K562 (cell line): Measurements from ENCODE around the gene SPRR2E.

ENCODE experiments used
- ASH1L ChIP-seq: fragments of 450-650 bp; IDR thresholded peaks from 2 replicates; pipeline ENCODE4 v1.6.1; 2018; ENCODE audit warnings: borderline replicate concordance, mild to moderate bottlenecking, low read depth; ENCODE audit not compliant: partially characterized antibody
- EP300 ChIP-seq: IDR thresholded peaks from 2 replicates; pipeline ENCODE4 v1.6.1; 2012; ENCODE audit warnings: low read length, improper control_type of control experiment
- KLF16 ChIP-seq: IDR thresholded peaks from 2 replicates; pipeline ENCODE4 v1.6.1; 2016; ENCODE audit warnings: antibody characterized with exemption
- MYC ChIP-seq, 2 experiments: fragments of 250-450 bp in 1 of 2; sonication (Bioruptor Pico) in 1 of 2; IDR thresholded peaks; 2 replicates each; pipeline versions ENCODE4 v1.5.1 to v1.6.1; 2012 to 2021; ENCODE audit warnings: low read depth in 2 of 2, borderline replicate concordance in 1 of 2, improper control_type of control experiment in 1 of 2, low read length in 1 of 2, mild to moderate bottlenecking in 1 of 2, moderate library complexity in 1 of 2
- SP1 ChIP-seq: sonication (generic); formaldehyde crosslinking; IDR thresholded peaks from 2 replicates; pipeline ENCODE4 v1.8.1; 2022; ENCODE audit warnings: mild to moderate bottlenecking, missing genetic modification reagents
- YY1 ChIP-seq, 3 experiments: IDR thresholded peaks; 2 replicates each; pipeline ENCODE4 v1.6.1; 2011; ENCODE audit warnings: low read length in 2 of 3, mild to moderate bottlenecking in 2 of 3, moderate library complexity in 2 of 3, borderline replicate concordance in 1 of 3, control low read depth in 1 of 3, low read depth in 1 of 3; ENCODE audit not compliant: insufficient read depth in 3 of 3, insufficient replicate concordance in 2 of 3, control insufficient read depth in 1 of 3, insufficient read length in 1 of 3; ENCODE audit errors: extremely low read depth in 1 of 3
- TF ChIP-seq, protein P1 (sequence below), 2 experiments: fragments of 450-650 bp in 1 of 2; sonication (generic) in 1 of 2; formaldehyde crosslinking; conservative IDR thresholded peaks; 2 replicates each; pipeline versions ENCODE4 v1.4.0 to v1.8.1; 2020 to 2022; ENCODE audit warnings: mild to moderate bottlenecking in 1 of 2, missing genetic modification reagents in 1 of 2
- TF ChIP-seq, protein P2 (sequence below), 3 experiments: IDR thresholded peaks in 2 of 3; conservative IDR thresholded peaks in 1 of 3; 2 replicates each; pipeline ENCODE4 v1.5.1; 2011 to 2012; ENCODE audit warnings: low read length in 3 of 3, mild to moderate bottlenecking in 3 of 3, control low read depth in 2 of 3, improper control_type of control experiment in 1 of 3, inconsistent platforms in 1 of 3, low read depth in 1 of 3, mixed read lengths in 1 of 3, moderate library complexity in 1 of 3; ENCODE audit not compliant: insufficient read depth in 2 of 3
- TF ChIP-seq, protein P3 (sequence below): fragments of 250-450 bp; sonication (Bioruptor Pico); IDR thresholded peaks from 2 replicates; pipeline ENCODE4 v1.4.0; 2020; ENCODE audit warnings: mild to moderate bottlenecking

DNA sequence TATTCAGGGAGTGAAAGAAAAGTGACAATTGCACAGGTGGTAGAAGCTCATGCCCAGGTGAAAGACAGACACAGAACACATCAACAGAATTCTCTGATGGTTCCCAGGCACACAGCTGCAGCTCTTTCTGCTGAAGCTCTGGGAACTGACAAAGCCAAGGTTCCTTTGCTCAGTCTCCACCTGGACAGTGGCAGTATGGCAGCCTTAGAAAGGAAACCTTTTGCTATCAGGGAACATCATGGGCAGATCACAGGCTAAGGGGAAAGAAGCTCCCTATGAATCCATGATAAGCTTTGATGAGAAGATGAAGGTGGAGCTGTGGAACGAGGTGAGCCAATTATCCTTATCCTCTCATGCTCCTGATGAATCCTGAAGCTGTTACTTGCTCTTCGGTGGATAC lies 24.1 kb downstream of the SPRR2E start:
- TF ChIP-seq, protein P1, sequence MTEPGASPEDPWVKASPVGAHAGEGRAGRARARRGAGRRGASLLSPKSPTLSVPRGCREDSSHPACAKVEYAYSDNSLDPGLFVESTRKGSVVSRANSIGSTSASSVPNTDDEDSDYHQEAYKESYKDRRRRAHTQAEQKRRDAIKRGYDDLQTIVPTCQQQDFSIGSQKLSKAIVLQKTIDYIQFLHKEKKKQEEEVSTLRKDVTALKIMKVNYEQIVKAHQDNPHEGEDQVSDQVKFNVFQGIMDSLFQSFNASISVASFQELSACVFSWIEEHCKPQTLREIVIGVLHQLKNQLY (CRISPR knock-in tag; conservative IDR thresholded peaks at IDR 0.05), result no peak
- TF ChIP-seq YY1 (IDR thresholded peaks at IDR 0.05; ENCODE audit: borderline replicate concordance in 1 of 3, control insufficient read depth in 1 of 3, extremely low read depth in 1 of 3, insufficient read depth in 3 of 3, insufficient read length in 1 of 3, insufficient replicate concordance in 2 of 3, low read depth in 1 of 3, low read length in 2 of 3), result no peak
- TF ChIP-seq KLF16, result no peak
- no peak for TF ChIP-seq ASH1L
- no peak for TF ChIP-seq SP1 (CRISPR knock-in tag)
- TF ChIP-seq, protein P2, sequence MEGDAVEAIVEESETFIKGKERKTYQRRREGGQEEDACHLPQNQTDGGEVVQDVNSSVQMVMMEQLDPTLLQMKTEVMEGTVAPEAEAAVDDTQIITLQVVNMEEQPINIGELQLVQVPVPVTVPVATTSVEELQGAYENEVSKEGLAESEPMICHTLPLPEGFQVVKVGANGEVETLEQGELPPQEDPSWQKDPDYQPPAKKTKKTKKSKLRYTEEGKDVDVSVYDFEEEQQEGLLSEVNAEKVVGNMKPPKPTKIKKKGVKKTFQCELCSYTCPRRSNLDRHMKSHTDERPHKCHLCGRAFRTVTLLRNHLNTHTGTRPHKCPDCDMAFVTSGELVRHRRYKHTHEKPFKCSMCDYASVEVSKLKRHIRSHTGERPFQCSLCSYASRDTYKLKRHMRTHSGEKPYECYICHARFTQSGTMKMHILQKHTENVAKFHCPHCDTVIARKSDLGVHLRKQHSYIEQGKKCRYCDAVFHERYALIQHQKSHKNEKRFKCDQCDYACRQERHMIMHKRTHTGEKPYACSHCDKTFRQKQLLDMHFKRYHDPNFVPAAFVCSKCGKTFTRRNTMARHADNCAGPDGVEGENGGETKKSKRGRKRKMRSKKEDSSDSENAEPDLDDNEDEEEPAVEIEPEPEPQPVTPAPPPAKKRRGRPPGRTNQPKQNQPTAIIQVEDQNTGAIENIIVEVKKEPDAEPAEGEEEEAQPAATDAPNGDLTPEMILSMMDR (IDR thresholded peaks at IDR 0.05 in 2 of 3, conservative IDR thresholded peaks at IDR 0.05 in 1 of 3; ENCODE audit: insufficient read depth in 2 of 3, low read depth in 1 of 3, low read length in 3 of 3), result no peak
- TF ChIP-seq EP300, result no peak
- TF ChIP-seq MYC (IDR thresholded peaks at IDR 0.05; ENCODE audit: low read depth, low read length), result no peak
- no peak for TF ChIP-seq MYC (CRISPR knock-in tag; IDR thresholded peaks at IDR 0.05; ENCODE audit: borderline replicate concordance, low read depth)
- TF ChIP-seq, protein P3, sequence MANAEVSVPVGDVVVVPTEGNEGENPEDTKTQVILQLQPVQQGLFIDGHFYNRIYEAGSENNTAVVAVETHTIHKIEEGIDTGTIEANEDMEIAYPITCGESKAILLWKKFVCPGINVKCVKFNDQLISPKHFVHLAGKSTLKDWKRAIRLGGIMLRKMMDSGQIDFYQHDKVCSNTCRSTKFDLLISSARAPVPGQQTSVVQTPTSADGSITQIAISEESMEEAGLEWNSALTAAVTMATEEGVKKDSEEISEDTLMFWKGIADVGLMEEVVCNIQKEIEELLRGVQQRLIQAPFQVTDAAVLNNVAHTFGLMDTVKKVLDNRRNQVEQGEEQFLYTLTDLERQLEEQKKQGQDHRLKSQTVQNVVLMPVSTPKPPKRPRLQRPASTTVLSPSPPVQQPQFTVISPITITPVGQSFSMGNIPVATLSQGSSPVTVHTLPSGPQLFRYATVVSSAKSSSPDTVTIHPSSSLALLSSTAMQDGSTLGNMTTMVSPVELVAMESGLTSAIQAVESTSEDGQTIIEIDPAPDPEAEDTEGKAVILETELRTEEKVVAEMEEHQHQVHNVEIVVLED (CRISPR knock-in tag), result no peak
